Retinal pigment epithelial cell (primary cell): ENCODE measurements around the gene ULBP1.
"Not testable (repeated sequence)": the region's sequence is repeated elsewhere in the genome, so short reads cannot be mapped to it uniquely, and the experiment has no call there.

Experiments
- DNase-seq: peaks from one replicate; pipeline ENCODE4 v3.0.0-alpha.2; 2010; ENCODE audit warnings: low read depth
- H3K4me3 ChIP-seq: 2 replicates; pipeline ENCODE4 v1.5.1; 2011; ENCODE audit warnings: mild to moderate bottlenecking, low read length, control low read depth, moderate library complexity
- CTCF ChIP-seq: conservative IDR thresholded peaks from 2 replicates; pipeline ENCODE4 v1.5.1; 2011; ENCODE audit warnings: low read depth, low read length, control low read depth, inconsistent platforms

Gene ULBP1

GRCh38 chr6:150015281-150016001 lies 51.7 kb downstream of the ULBP1 start:
- peak; percentile 1 for TF ChIP-seq CTCF
- H3K4me3 ChIP-seq, DNase-seq: not testable (repeated sequence)

- DNase-seq = no peak
- TF ChIP-seq CTCF = peak; percentile 56
- H3K4me3 ChIP-seq = no peak overlapping the region
Observed at GRCh38 chr6:150016324-150017185, 52.8 kb downstream of the ULBP1 start.

- DNase-seq, H3K4me3 ChIP-seq: not testable (repeated sequence)
Observed at GRCh38 chr6:150017186-150017521, 53.4 kb downstream of the ULBP1 start.

- H3K4me3 ChIP-seq = no peak overlapping the region
- TF ChIP-seq CTCF = no peak
- DNase-seq = no peak
Observed at GRCh38 chr6:150018846-150019580, 55.3 kb downstream of the ULBP1 start.

GRCh38 chr6:150021870-150022269 lies 58.1 kb downstream of the ULBP1 start:
- DNase-seq, H3K4me3 ChIP-seq: not testable (repeated sequence)
